ENCODE measurements around the gene PCSK5.
A peak's percentile ranks its signal among the peaks of the same experiment; 100 is the strongest.

The PCSK5 gene

DNA sequence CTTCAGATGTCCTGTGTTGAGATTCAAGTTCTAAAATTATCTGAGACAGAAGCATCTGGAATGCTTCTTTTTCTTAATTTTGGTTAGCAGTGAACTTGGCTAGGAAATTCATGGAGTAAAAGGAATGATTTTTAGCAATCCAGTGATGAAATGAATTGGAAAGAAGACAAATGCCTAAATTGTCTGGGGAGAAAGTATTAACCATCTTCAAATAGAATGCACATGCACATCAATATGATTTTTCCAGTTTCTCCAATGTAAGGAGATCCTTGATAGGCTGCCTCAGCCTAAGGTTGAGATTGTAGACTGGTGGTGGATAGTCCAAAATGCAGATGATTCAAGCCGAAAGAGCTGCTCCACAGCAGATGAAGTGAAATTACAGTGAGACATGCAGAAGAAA, 106.7 kb downstream of the PCSK5 start:
- no peak overlapping the region for H3K9ac ChIP-seq
- H3K4me1 ChIP-seq = peaks cover 0 to 8% (median 0%) of the 10 kb centered on the region in 10 experiments; a peak in 3 of 20 replicates
- H4K20me1 ChIP-seq = no peaks in the 10 kb centered on the region
- TF ChIP-seq Cebpa-rat (IDR thresholded peaks at IDR 0.05) = no peak
- H3K36me3 ChIP-seq = no peaks in the 10 kb centered on the region
- no peak overlapping the region for H3K4me3 ChIP-seq
- H3K27me3 ChIP-seq = no peaks in the 10 kb centered on the region
- H3K9me3 ChIP-seq (replicated peaks in 1 of 11) = no peaks in the 10 kb centered on the region
- H3K27ac ChIP-seq = no peak overlapping the region
- H3K4me2 ChIP-seq = no peak overlapping the region

DNA sequence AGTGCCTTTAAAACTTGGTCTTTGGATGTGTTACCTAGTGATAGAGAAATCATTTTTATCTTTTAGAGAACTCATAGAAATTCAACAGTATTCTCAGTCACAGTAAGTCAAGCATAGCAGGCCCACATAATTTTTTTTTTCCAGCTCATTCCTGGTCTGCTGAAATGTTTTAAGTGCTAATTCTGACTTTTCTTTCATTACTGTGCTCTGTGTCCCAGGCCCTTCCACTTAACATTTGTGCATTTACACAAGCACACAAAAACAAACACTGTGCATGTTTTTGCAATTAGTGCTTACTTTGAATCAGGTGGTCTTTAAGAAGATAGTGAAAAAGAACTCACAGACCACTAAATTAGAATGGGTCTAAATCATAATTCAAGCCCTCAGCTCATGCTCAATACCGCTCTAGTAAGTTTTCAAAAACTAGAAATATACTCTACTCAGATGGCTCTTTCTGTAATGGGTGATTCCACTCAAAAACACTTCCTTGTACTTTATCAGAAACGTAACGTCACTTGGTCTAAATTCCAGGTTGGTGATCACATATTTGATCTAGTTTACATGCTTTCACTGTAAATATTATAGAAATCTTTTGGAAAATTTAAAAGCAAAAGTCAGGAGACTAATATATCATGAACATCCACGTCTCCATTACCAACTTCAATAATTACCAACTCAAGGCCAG, 107.8 kb downstream of the PCSK5 start:
- H3K4me3 ChIP-seq = no peak overlapping the region
- no peaks in the 10 kb centered on the region for H3K27me3 ChIP-seq
- H3K4me1 ChIP-seq = peaks cover 0 to 8% (median 0%) of the 10 kb centered on the region in 10 experiments; a peak in 3 of 20 replicates
- H3K36me3 ChIP-seq = no peaks in the 10 kb centered on the region
- TF ChIP-seq Cebpa-rat (IDR thresholded peaks at IDR 0.05) = no peak
- H4K20me1 ChIP-seq = no peaks in the 10 kb centered on the region
- no peak overlapping the region for H3K27ac ChIP-seq
- no peak overlapping the region for H3K9ac ChIP-seq
- H3K9me3 ChIP-seq (replicated peaks in 1 of 11) = no peaks in the 10 kb centered on the region
- no peak overlapping the region for H3K4me2 ChIP-seq

DNA sequence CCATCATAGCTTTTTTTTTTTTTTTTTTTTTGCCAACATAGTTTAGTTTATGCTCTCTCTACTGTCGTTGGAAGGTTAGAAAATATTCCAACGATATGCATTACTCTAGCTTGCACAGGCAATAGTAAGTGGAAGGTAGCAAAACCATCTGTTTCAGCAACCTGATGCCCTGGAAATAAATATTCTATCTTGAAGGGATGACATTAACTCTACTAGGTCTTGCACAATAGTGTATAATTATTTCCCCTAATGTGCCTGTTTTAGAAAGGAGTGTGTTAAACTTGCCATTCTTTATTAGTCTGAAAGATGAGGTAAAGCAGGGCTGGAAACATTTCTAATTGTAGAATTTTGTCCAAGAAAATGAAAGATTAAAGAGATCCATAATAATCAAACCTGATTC, 111.0 kb downstream of the PCSK5 start:
- Histone ChIP-seq H3K27ac (no peak overlapping the region), H3K27me3 (no peaks in the 10 kb centered on the region), H3K4me1 (no peaks in the 10 kb centered on the region), H3K9me3 (replicated peaks in 1 of 11) (no peaks in the 10 kb centered on the region), H3K36me3 (no peaks in the 10 kb centered on the region), H3K9ac (no peak overlapping the region), H4K20me1 (no peaks in the 10 kb centered on the region), H3K4me3 (no peak overlapping the region), H3K4me2 (no peak overlapping the region)
- no peak for TF ChIP-seq Cebpa-rat (IDR thresholded peaks at IDR 0.05)

DNA sequence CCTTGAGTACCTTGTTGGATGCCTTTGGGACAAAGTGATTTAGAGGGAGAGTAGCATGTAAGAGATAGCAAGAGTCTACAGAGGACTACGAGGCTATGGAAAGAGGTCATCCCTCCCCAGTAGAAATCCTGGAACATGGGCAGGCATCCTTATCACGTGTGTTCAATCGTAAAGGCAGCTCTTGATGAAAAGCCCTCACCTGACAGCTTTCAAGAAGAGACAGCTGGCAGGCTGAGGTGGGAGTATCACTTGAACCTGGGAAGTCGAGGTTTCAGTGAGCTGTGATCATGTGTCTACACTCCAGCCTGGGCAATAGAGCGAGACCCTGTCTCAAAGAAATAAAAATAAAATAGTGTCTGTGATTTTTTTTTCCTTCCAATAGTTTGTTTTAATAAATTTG, 112.6 kb downstream of the PCSK5 start:
- H3K4me3 ChIP-seq = no peak overlapping the region
- H3K9me3 ChIP-seq (replicated peaks in 1 of 11) = no peaks in the 10 kb centered on the region
- H3K9ac ChIP-seq = no peak overlapping the region
- no peaks in the 10 kb centered on the region for H3K36me3 ChIP-seq
- no peak overlapping the region for H3K27ac ChIP-seq
- H4K20me1 ChIP-seq = no peaks in the 10 kb centered on the region
- no peak for TF ChIP-seq Cebpa-rat (IDR thresholded peaks at IDR 0.05)
- 0 out of 20 replicates have a peak, but pooled peaks cover 0 to 5% (median 0%) of the 10 kb centered on the region in 10 experiments for H3K4me1 ChIP-seq
- no peak overlapping the region for H3K4me2 ChIP-seq
- H3K27me3 ChIP-seq = no peaks in the 10 kb centered on the region

DNA sequence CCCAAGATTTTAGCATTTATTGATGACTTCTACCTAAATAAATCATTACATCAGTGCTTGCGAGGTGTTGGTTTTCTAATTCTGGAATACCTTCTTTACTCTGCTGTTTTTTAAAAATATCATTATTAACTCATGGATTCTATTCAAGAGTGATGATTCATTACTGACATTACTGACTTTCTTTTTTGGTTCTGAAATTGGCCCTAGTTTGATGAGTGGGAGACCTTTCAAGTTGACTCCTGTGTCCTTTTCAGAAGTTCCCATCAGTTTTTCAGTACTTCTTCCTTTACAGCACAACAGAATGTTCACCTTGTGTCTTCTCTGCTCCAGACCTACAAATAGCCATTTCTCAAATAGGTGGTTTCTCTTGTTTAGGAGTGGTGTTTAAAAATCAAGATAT, 114.1 kb downstream of the PCSK5 start:
- Histone ChIP-seq H3K4me3 (no peak overlapping the region), H3K27ac (no peak overlapping the region), H3K9me3 (replicated peaks in 1 of 11) (no peaks in the 10 kb centered on the region)

DNA sequence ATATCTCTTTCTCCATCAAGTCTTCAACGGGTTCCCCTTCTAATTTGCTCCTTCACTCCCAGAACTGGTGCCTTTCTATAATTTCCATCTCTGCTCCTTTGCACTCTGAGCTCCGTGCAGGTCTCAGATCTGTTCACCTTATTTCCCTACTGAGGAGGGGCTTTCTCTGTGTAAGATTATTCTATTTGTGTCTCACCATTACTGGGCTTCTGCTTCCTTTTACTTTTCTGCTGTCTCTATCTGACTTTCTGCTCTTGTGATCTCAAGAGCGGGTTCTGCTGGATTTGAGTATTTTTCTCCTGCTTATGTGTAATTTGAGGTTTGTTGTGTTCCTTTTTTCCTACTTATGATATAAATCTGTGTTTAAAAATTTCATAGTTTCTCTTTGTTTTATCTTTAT, 117.5 kb downstream of the PCSK5 start:
- Histone ChIP-seq H3K4me2 (0 out of 22 replicates have a peak overlapping the region, but pooled peaks of 1 of the 11 experiments have one; percentile 6), H3K9me3 (replicated peaks in 1 of 11) (no peaks in the 10 kb centered on the region), H3K27ac (no peak overlapping the region), H4K20me1 (no peaks in the 10 kb centered on the region), H3K9ac (no peak overlapping the region), H3K4me1 (peaks cover 0 to 11% (median 0%) of the 10 kb centered on the region in 10 experiments; a peak in 1 of 20 replicates), H3K36me3 (no peaks in the 10 kb centered on the region), H3K27me3 (no peaks in the 10 kb centered on the region), H3K4me3 (no peak overlapping the region)
- TF ChIP-seq Cebpa-rat (IDR thresholded peaks at IDR 0.05) = no peak

More for the DNA sequence above, 114.1 kb downstream of the PCSK5 start:
- Histone ChIP-seq H3K4me1 (peaks cover 0 to 11% (median 0%) of the 10 kb centered on the region in 10 experiments; a peak in 1 of 20 replicates), H3K4me2 (no peak overlapping the region), H3K9ac (no peak overlapping the region), H3K36me3 (no peaks in the 10 kb centered on the region), H4K20me1 (no peaks in the 10 kb centered on the region), H3K27me3 (no peaks in the 10 kb centered on the region)
- no peak for TF ChIP-seq Cebpa-rat (IDR thresholded peaks at IDR 0.05)

DNA sequence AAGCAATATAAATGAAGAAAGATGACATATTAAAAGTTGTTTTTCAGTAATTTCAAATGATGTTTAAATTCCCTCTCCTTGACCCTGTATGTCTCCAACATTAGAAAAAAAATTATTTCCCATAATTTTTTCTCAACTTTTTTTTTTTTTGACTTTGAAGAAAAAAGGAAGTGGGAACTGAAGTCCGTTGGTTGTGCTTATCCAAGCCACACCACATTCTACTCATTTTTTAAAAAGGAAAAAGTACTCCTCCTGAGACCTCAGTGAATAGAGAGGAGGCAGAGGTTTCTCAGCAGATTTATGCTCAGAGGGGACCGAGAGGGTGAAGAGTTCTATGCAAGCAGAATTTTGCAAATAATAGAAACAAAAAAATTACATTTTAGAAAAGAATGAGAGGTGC, 123.3 kb downstream of the PCSK5 start:
- Histone ChIP-seq H3K4me1 (peaks cover 0 to 7% (median 6%) of the 10 kb centered on the region in 10 experiments; a peak in 13 of 20 replicates), H4K20me1 (no peaks in the 10 kb centered on the region), H3K27me3 (no peaks in the 10 kb centered on the region), H3K9me3 (replicated peaks in 1 of 11) (no peaks in the 10 kb centered on the region), H3K9ac (no peak overlapping the region), H3K4me3 (no peak overlapping the region), H3K36me3 (no peaks in the 10 kb centered on the region), H3K4me2 (peak overlapping the region in 8 of 11 experiments; percentile 9 to 48 (median 22); a peak in 7 of 22 replicates), H3K27ac (no peak overlapping the region)
- no peak for TF ChIP-seq Cebpa-rat (IDR thresholded peaks at IDR 0.05)

DNA sequence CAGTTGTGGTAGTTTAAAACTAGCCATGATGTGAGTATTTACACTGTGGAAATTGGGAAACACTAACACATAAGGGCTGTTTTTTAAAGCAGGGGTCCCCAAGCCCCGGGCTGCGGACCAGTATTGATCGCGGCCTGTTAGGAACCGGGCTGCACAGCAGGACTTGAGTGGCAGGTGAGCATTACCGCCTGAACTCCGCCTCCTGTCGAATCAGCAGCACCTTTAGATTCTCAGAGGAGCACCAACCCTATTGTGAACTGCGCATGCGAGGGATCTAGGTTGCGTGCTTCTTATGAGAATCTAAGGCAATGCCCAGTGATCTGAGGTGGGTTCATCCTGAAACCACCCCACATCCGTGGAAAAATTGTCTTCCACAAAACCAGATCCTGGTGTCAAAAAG, 127.8 kb downstream of the PCSK5 start:
- Histone ChIP-seq H4K20me1 (no peaks in the 10 kb centered on the region), H3K27me3 (no peaks in the 10 kb centered on the region), H3K36me3 (no peaks in the 10 kb centered on the region), H3K9me3 (replicated peaks in 1 of 11) (no peaks in the 10 kb centered on the region), H3K27ac (no peak overlapping the region), H3K4me1 (peaks cover 0 to 13% (median 8%) of the 10 kb centered on the region in 10 experiments; a peak in 16 of 20 replicates), H3K9ac (no peak overlapping the region), H3K4me2 (no peak overlapping the region), H3K4me3 (no peak overlapping the region)
- no peak for TF ChIP-seq Cebpa-rat (IDR thresholded peaks at IDR 0.05)

DNA sequence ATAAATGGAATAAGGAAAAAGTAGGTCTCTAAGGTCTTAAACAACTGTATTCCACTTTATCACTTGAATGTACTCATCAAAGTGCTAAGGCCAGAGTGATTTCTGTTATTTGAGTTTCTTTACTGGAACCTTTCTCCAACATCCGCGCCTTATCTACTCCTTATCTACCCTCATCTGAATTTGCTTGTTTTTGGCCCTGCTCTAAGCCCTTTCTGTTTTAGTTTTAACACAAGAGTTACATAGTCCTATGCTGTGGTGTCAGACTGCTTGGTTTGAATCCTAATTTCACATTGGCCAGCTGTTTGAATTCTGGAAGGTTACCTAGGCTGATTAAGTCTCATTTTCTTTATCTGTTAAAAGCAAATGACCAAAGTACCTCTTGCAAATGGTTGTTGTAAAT, 128.3 kb downstream of the PCSK5 start:
- Histone ChIP-seq H3K4me2 (no peak overlapping the region), H4K20me1 (no peaks in the 10 kb centered on the region), H3K9me3 (replicated peaks in 1 of 11) (no peaks in the 10 kb centered on the region), H3K4me1 (peaks cover 0 to 11% (median 8%) of the 10 kb centered on the region in 10 experiments; a peak in 16 of 20 replicates), H3K36me3 (no peaks in the 10 kb centered on the region), H3K9ac (no peak overlapping the region), H3K27me3 (no peaks in the 10 kb centered on the region), H3K27ac (no peak overlapping the region), H3K4me3 (no peak overlapping the region)
- TF ChIP-seq Cebpa-rat (IDR thresholded peaks at IDR 0.05) = no peak

DNA sequence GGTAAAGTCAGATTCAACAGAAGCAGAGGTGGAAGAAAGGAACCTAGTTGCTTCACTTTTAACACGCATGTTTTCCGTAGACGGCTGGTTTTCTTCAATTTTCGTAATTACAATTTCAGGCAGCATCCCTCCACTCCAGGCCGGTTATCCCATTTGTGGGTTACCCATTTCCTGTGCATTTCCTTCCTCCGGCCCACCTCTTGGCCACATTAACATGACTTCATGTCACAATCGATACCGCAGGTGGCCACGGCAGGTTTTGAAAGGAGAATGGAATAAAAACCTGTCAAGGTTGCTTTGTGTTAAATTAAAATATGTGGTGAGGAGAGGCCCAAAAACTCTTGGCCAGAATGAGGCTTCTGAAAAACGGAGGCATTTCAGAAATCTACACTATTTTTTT, 130.2 kb downstream of the PCSK5 start:
- Histone ChIP-seq H3K9me3 (replicated peaks in 1 of 11) (no peaks in the 10 kb centered on the region), H3K4me1 (peaks cover 0 to 7% (median 4%) of the 10 kb centered on the region in 10 experiments; a peak in 7 of 20 replicates), H3K4me2 (peak overlapping the region in 8 of 11 experiments; percentile 8 to 45 (median 32); a peak in 9 of 22 replicates), H3K27ac (no peak overlapping the region), H4K20me1 (no peaks in the 10 kb centered on the region), H3K9ac (no peak overlapping the region), H3K36me3 (no peaks in the 10 kb centered on the region), H3K4me3 (no peak overlapping the region), H3K27me3 (no peaks in the 10 kb centered on the region)
- no peak for TF ChIP-seq Cebpa-rat (IDR thresholded peaks at IDR 0.05)
